Stimulated activated CD8-positive, alpha-beta memory T cell treated with anti-CD3 and anti-CD28 coated beads, Interleukin-7, amount 100 ng/mL, for 24 hours (primary cell): ENCODE results near the gene HUS1B.

Experiments used
- DNase-seq: peaks from one replicate; pipeline ENCODE4 v3.0.0-alpha.2; 2020; ENCODE audit warnings: low read depth

Gene HUS1B

GRCh38 chr6:621931-622330, 35.0 kb downstream of the HUS1B start:
- no peak for DNase-seq

GRCh38 chr6:620950-621349, 36.0 kb downstream of the HUS1B start:
- DNase-seq = no peak

GRCh38 chr6:620166-620565, 36.7 kb downstream of the HUS1B start:
- DNase-seq = no peak

- no peak for DNase-seq
Observed at GRCh38 chr6:617456-618100, 39.3 kb downstream of the HUS1B start.

GRCh38 chr6:613981-614380, 42.9 kb downstream of the HUS1B start:
- DNase-seq = no peak

- no peak for DNase-seq
Observed at GRCh38 chr6:611928-612327, 45.0 kb downstream of the HUS1B start.

- DNase-seq = no peak
Observed at GRCh38 chr6:610882-611281, 46.0 kb downstream of the HUS1B start.

GRCh38 chr6:609905-610304, 47.0 kb downstream of the HUS1B start:
- no peak for DNase-seq

- no peak for DNase-seq
Observed at GRCh38 chr6:606829-607379, 50.0 kb downstream of the HUS1B start.
